GM12874 (cell line): ENCODE results near the gene MAPK12.
A peak's percentile ranks its signal among the peaks of the same experiment; 100 is the strongest.

Experiments used
- TF ChIP-seq, protein P1 (sequence below): IDR thresholded peaks from 2 replicates; pipeline ENCODE4 v1.5.1; 2011; ENCODE audit warnings: low read depth, mild to moderate bottlenecking, control low read depth, low read length, moderate library complexity; ENCODE audit not compliant: insufficient read depth

MAPK12 gene

DNA sequence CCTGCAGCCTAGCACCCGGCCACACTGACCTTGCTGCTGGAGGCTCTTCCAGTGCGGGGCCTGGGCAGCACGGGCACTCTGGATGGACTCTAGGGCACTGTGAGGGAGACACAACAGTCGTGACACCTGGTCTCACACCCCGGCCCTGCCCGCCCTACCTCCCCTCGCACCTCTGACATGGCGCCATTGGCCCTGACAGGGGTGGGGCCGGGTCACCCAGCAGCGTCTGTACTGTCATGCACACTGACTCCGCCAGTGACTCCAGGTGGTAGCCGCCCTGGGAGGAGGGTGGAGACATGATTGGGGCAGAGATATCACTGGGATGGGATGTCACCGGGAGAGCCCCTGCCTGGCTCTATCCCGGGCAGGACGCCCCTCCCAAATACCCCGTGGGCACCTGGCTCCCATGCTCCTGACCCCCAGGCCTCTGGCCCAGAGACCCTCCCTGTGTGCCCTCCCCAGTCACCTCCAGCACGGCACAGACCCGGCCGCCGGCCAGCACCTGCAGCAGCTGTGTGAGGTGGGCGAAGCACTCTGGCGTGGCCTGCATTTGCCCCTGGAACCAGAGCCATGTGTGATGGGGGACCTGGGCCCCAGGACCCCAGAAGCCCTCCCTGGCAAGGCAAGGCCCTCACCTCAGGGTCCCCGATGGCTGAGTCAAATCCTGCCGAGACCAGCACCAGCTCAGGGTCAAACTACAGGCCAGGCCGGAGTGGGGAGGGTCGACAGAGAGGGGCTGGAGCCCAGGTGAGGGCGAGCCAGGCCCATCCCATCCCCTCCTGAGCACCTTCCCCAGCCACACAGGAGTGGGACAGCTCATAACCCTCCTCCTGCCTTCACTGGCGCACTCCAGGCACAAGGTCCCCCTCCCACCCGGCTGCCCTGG lies 13.0 kb downstream of the MAPK12 start:
- TF ChIP-seq, protein P1, sequence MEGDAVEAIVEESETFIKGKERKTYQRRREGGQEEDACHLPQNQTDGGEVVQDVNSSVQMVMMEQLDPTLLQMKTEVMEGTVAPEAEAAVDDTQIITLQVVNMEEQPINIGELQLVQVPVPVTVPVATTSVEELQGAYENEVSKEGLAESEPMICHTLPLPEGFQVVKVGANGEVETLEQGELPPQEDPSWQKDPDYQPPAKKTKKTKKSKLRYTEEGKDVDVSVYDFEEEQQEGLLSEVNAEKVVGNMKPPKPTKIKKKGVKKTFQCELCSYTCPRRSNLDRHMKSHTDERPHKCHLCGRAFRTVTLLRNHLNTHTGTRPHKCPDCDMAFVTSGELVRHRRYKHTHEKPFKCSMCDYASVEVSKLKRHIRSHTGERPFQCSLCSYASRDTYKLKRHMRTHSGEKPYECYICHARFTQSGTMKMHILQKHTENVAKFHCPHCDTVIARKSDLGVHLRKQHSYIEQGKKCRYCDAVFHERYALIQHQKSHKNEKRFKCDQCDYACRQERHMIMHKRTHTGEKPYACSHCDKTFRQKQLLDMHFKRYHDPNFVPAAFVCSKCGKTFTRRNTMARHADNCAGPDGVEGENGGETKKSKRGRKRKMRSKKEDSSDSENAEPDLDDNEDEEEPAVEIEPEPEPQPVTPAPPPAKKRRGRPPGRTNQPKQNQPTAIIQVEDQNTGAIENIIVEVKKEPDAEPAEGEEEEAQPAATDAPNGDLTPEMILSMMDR, result no peak

DNA sequence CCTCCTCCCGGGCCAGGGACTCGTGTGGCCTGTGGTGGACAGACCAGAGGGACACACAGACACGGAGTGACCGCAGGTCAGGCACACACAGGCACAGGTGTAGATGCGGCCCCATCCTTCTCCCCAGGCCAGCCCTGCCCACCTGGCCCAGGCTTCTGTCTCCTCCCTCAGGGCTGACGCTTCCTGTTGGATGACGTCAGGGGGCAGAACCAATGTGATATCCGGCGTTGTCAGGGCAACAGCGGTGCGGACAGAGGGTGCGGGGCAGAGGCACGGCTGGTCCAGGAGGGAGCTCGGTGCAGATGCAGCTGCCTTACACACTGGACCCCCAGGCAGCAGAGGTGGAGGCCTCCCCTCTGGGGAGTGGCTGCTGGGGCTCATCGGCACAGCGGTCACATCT lies 13.7 kb downstream of the MAPK12 start:
- TF ChIP-seq, protein P1, result no peak

DNA sequence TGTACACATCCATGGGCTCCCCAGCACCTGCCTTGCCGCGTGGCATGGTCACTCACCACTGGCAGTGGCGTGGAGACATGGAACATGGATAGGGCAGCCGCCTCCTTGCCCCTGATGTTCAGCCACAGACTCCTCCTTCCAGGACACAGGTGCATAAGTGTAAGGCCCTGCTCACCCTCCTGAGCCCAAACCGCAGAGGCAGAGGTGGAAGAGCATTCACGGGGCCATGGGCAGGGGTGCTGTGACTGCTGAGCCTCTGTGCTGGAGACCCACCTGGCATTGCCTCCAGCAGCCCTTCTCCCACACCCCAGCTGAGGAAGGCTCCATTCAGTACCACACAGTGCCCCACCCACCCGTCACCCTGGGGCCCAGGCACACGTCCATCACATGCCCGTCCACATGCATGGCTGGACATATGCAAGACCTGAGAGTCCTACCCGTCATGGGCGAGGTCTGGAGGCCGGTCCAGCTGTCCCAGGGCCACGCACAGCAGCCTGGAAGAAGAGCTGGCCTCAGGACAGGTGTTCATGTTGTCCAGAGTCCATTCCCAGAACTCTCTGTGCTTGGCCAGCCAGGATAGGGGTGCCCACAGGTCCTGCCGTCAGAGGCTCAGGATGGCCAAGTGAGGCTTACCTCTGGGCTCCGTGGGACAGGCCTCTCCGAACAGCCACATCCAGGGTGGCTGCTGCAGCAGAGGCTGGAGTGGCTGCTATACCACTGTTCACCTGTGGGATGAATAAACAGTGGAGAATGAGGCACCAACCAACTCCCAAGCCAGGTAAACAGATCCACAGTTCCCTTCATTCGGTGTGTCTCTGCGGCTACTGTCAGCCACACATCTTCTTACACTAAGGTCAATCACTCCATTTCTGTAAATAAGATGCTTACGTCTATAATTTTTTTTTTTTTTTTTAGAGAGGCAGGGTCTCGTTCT lies 15.0 kb downstream of the MAPK12 start:
- TF ChIP-seq, protein P1, result peak; percentile 17; the same call in 1 of the 2 replicates

DNA sequence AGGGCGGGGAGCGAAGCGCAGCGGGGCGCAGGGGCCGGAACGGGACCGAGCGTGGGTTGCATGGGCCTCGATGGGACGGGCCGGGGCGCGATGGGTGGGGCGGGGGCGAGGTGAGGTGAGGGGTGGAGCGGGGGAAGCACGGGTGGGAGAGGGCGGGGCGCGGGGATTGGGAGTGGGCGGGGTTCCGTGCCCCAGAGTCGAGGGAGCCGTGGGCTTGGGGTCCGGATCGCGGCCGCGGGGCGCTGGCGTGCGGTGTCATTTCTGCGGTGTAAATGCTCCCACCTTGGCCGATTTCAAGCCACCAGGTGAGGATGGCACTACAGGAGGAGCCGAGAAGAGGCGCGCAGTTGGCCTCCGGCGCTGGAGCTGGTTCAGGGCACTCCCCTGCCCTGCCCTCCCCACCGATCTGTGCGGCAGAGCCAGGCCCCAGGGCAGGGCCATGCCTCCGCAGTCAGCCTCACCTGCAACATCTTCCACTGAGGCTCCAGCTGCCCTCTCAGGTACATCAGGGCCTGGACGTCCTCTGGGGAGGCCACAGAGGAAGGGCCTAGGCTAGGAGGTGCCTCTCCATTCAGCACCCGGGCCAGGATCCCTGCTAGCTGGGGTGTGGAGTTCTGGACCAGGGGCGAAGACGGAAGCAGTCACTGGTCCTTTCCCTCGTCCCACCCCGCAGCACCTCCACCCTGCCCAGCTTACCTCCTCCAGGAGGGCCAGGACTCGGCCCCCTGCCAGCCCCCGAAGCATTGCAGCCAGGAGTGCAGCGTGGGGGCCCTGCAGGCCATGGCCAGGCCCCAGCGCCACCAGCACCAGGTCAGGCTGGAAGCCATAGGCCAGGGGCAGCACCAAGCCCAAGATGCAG lies 16.0 kb downstream of the MAPK12 start:
- TF ChIP-seq, protein P1, result no peak

DNA sequence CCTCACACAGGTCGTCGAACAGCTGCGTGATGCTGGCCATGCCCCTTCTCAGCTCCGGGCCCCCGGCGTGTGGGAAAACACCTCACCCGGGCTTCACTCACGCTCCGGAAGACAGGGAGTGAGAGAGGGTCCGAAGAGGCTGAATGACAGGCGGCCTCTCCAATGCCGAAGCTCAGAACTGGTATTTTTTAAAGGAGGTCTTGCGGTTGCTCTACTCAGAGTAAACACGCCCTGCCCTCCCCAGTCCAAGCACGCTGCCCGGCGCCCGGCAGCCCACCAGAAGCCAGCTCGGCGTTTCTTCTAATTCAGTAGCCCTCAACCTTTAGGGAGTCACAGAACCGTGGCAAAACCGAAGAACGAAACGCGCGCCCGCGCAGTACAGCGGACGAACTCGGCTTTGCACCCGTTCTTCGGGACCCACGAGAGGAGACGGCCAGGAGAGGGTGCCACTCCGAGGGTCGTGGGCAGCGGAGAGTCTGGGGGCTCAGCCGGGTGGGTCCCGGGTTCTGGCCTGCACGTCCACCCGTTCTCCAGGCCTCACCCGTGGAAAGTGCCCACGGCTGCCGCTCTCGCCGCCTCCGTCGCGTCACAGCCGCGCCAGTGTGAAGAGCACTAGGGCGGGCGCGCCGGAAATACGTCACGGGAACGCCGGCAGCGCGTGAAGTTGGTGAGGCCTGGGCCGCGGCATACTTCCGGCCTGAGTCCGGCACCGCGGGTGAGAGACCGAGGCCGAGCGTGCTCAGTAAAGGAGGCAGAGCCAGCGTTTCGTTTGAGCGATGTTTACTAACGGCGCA lies 16.9 kb downstream of the MAPK12 start, which contains the start of gene TUBGCP6:
Gene TUBGCP6, minus strand, starts transcription at position 604 of the 794 bp plus-strand sequence. Its CDS starts 564 bp downstream, at position 40.
- TF ChIP-seq, protein P1, result no peak

DNA sequence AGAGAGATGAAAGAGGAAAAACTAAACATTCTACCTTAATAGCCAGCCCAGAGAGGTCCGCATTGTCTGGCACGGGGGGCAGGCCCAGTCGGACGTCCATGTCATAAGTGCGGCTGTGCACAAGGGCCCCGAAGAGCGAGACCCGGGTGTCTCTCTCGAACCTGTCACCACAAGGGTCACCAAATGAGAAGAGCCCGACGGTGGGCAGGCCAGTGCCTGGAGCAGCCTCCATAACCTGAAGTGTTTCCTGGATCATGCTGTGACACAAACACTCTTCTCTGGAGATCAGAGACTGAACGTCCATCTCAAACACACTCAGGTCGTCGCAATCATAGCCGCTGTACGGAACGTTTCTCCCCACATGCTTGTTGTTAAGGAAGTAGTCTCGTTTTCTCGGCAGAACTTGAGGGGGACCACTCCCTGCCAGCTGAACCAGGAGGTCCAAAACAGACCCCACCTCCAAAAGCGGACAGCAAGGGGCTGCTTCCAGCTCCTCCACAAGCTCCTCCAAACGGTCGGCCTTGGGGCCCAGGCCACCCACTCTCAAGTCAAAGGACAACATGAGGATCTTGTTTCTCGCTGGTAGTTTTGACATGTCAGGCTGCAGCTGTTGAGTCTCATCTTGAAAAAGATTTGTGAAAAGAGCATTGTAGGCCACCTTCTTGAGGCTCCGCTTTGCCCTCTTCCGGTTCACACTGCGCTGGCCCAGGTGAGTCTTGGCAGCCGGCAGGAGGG lies 17.6 kb downstream of the MAPK12 start:
- TF ChIP-seq, protein P1, result no peak
